Neural progenitor cell (in vitro differentiated cells): ENCODE data around the gene QPCT. TPM values are rescaled to one million over a fixed set of nuclear protein-coding genes. Genes with fewer than 3 reads are reported as not detected.

ENCODE experiments used
- DNase-seq: peaks from one replicate; pipeline ENCODE4 v3.0.0-alpha.2; 2016; ENCODE audit warnings: low spot score
- H2AFZ ChIP-seq: fragments of 200-600 bp; sonication (generic); replicated peaks from 2 replicates; pipeline ENCODE4 v1.6.1; 2016; ENCODE audit warnings: antibody characterized with exemption
- H3F3A ChIP-seq: fragments of 200-600 bp; sonication (generic); 2 replicates; pipeline ENCODE4 v1.6.1; 2016; ENCODE audit warnings: antibody characterized with exemption, low read depth
- H3K27ac ChIP-seq: fragments of 200-600 bp; sonication (generic); 2 replicates; pipeline ENCODE4 v1.5.1; 2016; ENCODE audit warnings: mild to moderate bottlenecking
- H3K27me3 ChIP-seq: fragments of 200-600 bp; sonication (generic); 2 replicates; pipeline ENCODE4 v1.6.1; 2016; ENCODE audit warnings: mild to moderate bottlenecking, moderate library complexity
- H3K36me3 ChIP-seq: fragments of 200-600 bp; sonication (generic); 2 replicates; pipeline ENCODE4 v1.5.1; 2016
- H3K4me1 ChIP-seq: fragments of 200-600 bp; sonication (generic); 2 replicates; pipeline ENCODE4 v1.6.1; 2016; ENCODE audit warnings: mixed run types
- H3K4me2 ChIP-seq: fragments of 200-600 bp; sonication (generic); 2 replicates; pipeline ENCODE4 v1.6.1; 2016
- H3K4me3 ChIP-seq: fragments of 200-600 bp; sonication (generic); 2 replicates; pipeline ENCODE4 v1.5.1; 2016
- H3K79me2 ChIP-seq: fragments of 200-600 bp; sonication (generic); 2 replicates; pipeline ENCODE4 v1.6.1; 2016; ENCODE audit warnings: low read depth
- H3K9ac ChIP-seq: fragments of 200-600 bp; sonication (generic); 2 replicates; pipeline ENCODE4 v1.6.1; 2016
- H3K9me3 ChIP-seq: fragments of 200-600 bp; sonication (generic); 2 replicates; pipeline ENCODE4 v1.5.1; 2016; ENCODE audit warnings: low read depth
- H4K20me1 ChIP-seq: fragments of 200-600 bp; sonication (generic); 2 replicates; pipeline ENCODE4 v1.6.1; 2016; ENCODE audit warnings: low read depth
- H3K27ac Mint-ChIP-seq: 3 replicates; pipeline ENCODE4 v1.8.0; 2021; ENCODE audit warnings: mixed read lengths
- H3K27me3 Mint-ChIP-seq: 2 replicates; pipeline ENCODE4 v1.8.0; 2022; ENCODE audit warnings: low read depth, mild to moderate bottlenecking, inconsistent platforms, moderate library complexity, mixed read lengths; ENCODE audit not compliant: insufficient read depth
- H3K36me3 Mint-ChIP-seq: 3 replicates; pipeline ENCODE4 v1.8.0; 2021; ENCODE audit warnings: mixed read lengths
- H3K4me1 Mint-ChIP-seq: 3 replicates; pipeline ENCODE4 v1.8.0; 2021; ENCODE audit warnings: mixed read lengths
- H3K4me3 Mint-ChIP-seq: 3 replicates; pipeline ENCODE4 v1.8.0; 2021; ENCODE audit warnings: mild to moderate bottlenecking, moderate library complexity, mixed read lengths
- H3K9me3 Mint-ChIP-seq: 3 replicates; pipeline ENCODE4 v1.8.0; 2020; ENCODE audit warnings: mixed read lengths
- EZH2 ChIP-seq: fragments of 200-600 bp; sonication (generic); IDR thresholded peaks from 2 replicates; pipeline ENCODE4 v1.6.1; 2017; ENCODE audit warnings: antibody characterized with exemption, mild to moderate bottlenecking, moderate library complexity
- EZH2phosphoT487 ChIP-seq: fragments of 200-600 bp; sonication (generic); IDR thresholded peaks from 2 replicates; pipeline ENCODE4 v1.6.1; 2017; ENCODE audit warnings: antibody characterized with exemption
- total RNA-seq: library from RNA; depleted of rRNA; stranded (reverse); fragments of >200 nt; gene quantifications from 2 replicates; pipeline ENCODE4 v1.2.3, GENCODE V29; 2015; ENCODE audit warnings: low replicate concordance
- TF ChIP-seq, protein P1 (sequence below): fragments of 200-600 bp; sonication (generic); IDR thresholded peaks from 2 replicates; pipeline ENCODE4 v1.5.1; 2017; ENCODE audit warnings: antibody characterized with exemption, mild to moderate bottlenecking

QPCT gene
- total RNA-seq, 1 donor from 2014 or later, result not detected

GRCh38 chr2:37302701-37303252 lies 41.7 kb upstream of the QPCT start:
- Histone ChIP-seq H3K4me2 (no peak overlapping the region), H3K4me1 (peaks cover 10% of the 10 kb centered on the region), H3K9me3 (no peaks in the 10 kb centered on the region), H3K27ac (no peak overlapping the region), H3K9ac (no peak overlapping the region), H3K36me3 (no peaks in the 10 kb centered on the region), H3K79me2 (peaks cover 100% of the 10 kb centered on the region), H3F3A (peaks cover 7% of the 10 kb centered on the region), H2AFZ (no peak overlapping the region), H3K27me3 (no peaks in the 10 kb centered on the region), H3K4me3 (no peak overlapping the region), H4K20me1 (peaks cover 64% of the 10 kb centered on the region)
- no peaks in the 10 kb centered on the region for H3K27me3 Mint-ChIP-seq
- H3K36me3 Mint-ChIP-seq, result peaks cover 28% of the 10 kb centered on the region
- no peak overlapping the region for H3K4me3 Mint-ChIP-seq
- TF ChIP-seq EZH2phosphoT487 (no peak), EZH2 (no peak)
- TF ChIP-seq, protein P1, sequence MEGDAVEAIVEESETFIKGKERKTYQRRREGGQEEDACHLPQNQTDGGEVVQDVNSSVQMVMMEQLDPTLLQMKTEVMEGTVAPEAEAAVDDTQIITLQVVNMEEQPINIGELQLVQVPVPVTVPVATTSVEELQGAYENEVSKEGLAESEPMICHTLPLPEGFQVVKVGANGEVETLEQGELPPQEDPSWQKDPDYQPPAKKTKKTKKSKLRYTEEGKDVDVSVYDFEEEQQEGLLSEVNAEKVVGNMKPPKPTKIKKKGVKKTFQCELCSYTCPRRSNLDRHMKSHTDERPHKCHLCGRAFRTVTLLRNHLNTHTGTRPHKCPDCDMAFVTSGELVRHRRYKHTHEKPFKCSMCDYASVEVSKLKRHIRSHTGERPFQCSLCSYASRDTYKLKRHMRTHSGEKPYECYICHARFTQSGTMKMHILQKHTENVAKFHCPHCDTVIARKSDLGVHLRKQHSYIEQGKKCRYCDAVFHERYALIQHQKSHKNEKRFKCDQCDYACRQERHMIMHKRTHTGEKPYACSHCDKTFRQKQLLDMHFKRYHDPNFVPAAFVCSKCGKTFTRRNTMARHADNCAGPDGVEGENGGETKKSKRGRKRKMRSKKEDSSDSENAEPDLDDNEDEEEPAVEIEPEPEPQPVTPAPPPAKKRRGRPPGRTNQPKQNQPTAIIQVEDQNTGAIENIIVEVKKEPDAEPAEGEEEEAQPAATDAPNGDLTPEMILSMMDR, result no peak
- no peak overlapping the region for H3K27ac Mint-ChIP-seq
- H3K4me1 Mint-ChIP-seq, result no peaks in the 10 kb centered on the region
- no peak for DNase-seq
- H3K9me3 Mint-ChIP-seq, result peaks cover 7% of the 10 kb centered on the region

- Mint-ChIP-seq H3K4me1 (no peaks in the 10 kb centered on the region), H3K4me3 (no peak overlapping the region)
- H3K79me2 ChIP-seq, result peaks cover 100% of the 10 kb centered on the region
Measured at GRCh38 chr2:37306024-37306423, 38.4 kb upstream of the QPCT start.

GRCh38 chr2:37307500-37307899 lies 36.9 kb upstream of the QPCT start:
- Mint-ChIP-seq H3K27me3 (no peaks in the 10 kb centered on the region), H3K27ac (no peak overlapping the region), H3K9me3 (no peaks in the 10 kb centered on the region), H3K4me1 (no peaks in the 10 kb centered on the region), H3K36me3 (peaks cover 20% of the 10 kb centered on the region), H3K4me3 (no peak overlapping the region)
- TF ChIP-seq EZH2phosphoT487, result no peak
- TF ChIP-seq, protein P1, result no peak
- TF ChIP-seq EZH2, result no peak
- Histone ChIP-seq H3K4me3 (no peak overlapping the region), H3K4me1 (no peaks in the 10 kb centered on the region), H3K9me3 (no peaks in the 10 kb centered on the region), H3K4me2 (no peak overlapping the region), H2AFZ (no peak overlapping the region), H3K27me3 (no peaks in the 10 kb centered on the region), H4K20me1 (peaks cover 55% of the 10 kb centered on the region), H3K36me3 (no peaks in the 10 kb centered on the region), H3K79me2 (peaks cover 100% of the 10 kb centered on the region), H3K27ac (no peak overlapping the region), H3F3A (no peaks in the 10 kb centered on the region), H3K9ac (no peak overlapping the region)
- no peak for DNase-seq

More at GRCh38 chr2:37306024-37306423, 38.4 kb upstream of the QPCT start:
- peaks cover 10% of the 10 kb centered on the region for H3K4me1 ChIP-seq
- TF ChIP-seq, protein P1, result no peak
- TF ChIP-seq EZH2 (no peak), EZH2phosphoT487 (no peak)
- no peak overlapping the region for H3K27ac Mint-ChIP-seq
- no peaks in the 10 kb centered on the region for H3K27me3 ChIP-seq
- peaks cover 7% of the 10 kb centered on the region for H3F3A ChIP-seq
- no peaks in the 10 kb centered on the region for H3K36me3 ChIP-seq
- no peaks in the 10 kb centered on the region for H3K9me3 Mint-ChIP-seq
- no peak overlapping the region for H3K27ac ChIP-seq
- no peaks in the 10 kb centered on the region for H3K9me3 ChIP-seq
- H3K9ac ChIP-seq, result no peak overlapping the region
- H3K27me3 Mint-ChIP-seq, result no peaks in the 10 kb centered on the region
- H3K4me2 ChIP-seq, result no peak overlapping the region
- H4K20me1 ChIP-seq, result peaks cover 65% of the 10 kb centered on the region
- no peak overlapping the region for H3K4me3 ChIP-seq
- H2AFZ ChIP-seq, result no peak overlapping the region
- no peak for DNase-seq
- peaks cover 19% of the 10 kb centered on the region for H3K36me3 Mint-ChIP-seq
